DMS79 (cell line): ENCODE data around the gene DIS3L2.

Experiments
- DNase-seq: peaks from one replicate; lab custom pipeline; 2025; lab: John Stamatoyannopoulos, UW

DIS3L2 gene

DNA sequence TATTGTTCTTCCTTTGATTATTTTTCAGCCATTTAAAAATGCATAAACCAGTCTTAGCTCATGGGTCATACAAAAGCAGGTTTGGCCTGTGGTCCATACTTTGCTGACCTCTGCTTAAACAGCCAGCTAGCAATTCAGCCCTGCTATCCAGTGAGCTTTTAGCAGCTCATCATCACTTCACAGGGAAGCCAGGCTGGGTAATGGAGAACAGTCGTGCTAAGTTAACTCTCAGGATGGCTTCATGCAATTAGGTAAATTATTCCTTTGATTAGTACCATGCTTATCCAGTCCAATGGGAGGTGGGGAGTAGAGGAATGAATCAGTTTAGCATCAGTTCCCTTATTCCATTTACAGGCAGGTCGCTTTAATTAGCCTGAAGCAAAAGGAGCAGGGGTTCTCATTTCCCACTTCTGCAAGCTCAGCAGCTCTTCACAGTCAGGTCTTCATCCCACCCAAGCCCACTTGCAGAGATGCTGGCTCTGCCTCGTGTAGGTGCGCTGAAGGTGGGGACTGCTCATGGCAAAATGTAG, 307.2 kb downstream of the DIS3L2 start:
- no peak for DNase-seq

DNA sequence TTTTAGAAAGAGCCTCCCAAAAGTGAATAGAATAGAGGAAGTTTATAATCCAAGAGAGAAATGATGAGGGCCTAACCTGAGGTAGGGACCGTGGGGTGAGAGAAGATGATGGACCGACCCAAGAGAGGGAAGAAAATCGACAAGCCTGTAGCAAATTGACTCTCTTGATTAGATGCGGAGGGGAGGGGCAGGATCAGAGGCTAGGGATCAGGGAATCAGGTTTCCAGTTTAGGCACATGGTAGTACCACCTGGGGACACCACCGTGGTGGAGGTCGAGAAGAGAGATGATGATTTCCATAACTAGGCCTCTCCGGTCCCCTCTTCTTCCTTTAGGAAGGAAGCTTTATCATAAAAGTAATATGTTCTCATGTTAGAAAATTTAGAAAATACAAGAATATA, 308.4 kb downstream of the DIS3L2 start:
- no peak for DNase-seq

DNA sequence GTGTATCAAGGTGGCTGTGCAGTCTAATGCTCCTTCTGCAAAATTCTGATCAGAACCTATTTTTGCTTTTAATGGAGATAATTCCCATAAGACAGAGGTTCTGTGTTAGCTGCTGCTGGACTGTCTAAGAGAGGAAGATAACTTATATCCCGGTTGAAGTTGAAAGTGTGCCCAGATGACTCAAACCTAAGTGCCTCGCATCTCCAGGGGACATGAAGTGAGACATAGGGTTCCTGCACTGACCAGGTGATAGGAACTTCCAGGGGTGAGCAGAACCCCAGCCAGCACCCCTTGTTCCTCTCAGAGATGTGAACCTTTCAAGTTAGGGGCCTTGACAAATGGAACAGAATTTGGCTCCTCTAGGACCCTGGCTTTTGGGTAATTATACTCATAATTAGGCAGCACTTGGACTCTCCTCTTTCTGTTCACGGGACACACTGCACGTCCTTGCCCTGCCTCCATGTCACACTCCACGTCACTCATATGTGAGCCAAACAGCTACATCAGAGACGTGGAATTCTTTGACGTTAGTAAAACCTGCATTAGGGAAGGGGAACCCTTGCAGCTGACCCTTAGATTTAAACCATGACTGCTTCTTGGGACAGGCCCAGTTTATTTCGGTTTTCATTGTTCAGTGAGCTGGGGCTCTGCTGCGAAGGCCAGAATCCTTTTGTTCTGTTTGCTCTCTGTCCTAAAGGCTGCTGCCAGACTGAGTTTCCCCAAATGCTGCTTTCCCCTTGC, 312.6 kb downstream of the DIS3L2 start:
- DNase-seq = no peak

DNA sequence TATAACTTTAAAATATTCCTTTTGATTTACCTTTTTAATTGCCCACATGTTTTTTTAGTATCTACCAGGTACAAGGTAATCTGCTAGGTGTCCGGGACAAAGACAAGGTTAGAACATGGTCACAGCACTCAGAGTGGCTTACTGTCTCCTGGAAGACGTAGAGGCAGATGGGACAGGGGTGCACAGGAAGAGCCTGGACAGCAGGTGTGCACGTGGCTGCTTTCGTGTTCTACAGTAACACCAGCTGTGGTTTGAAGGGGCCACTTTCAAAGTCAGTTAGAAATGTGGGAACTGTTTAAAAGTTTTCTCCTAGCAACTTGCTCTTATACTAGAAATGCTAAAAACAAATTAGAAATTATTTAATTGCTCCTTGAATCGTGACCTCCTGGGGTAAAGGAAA, 314.2 kb downstream of the DIS3L2 start:
- DNase-seq = no peak

DNA sequence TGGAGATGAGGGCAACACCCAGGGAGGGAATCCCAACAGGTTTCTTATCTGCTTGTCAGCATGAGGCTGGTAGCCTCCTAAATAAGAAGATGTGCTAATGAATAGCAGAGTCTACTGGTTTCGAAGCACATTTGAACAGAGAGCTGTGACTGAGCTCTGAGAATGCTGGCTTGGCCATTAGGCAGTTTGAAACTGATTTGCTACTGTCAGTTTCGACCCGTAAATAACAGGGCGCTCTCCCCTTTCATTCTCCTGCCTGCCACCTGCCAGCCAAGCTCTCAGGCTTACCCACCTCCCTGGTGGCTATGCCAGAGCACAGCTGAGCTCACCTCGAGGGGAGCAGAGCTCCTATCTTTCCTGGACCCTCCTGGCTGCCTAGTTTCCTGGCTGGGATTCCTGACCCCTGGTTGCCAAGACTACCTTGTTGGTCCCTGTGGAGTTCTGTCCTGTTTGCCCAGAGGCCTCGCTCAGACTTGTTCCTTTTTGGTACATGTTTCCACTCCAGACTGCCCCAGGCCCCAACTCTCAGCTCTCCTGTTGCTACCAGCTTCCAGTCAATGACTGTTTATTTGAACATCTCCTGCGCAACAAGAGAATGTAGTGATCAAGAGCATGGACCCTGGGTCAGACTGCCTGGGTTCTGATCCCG, 314.7 kb downstream of the DIS3L2 start:
- no peak for DNase-seq

DNA sequence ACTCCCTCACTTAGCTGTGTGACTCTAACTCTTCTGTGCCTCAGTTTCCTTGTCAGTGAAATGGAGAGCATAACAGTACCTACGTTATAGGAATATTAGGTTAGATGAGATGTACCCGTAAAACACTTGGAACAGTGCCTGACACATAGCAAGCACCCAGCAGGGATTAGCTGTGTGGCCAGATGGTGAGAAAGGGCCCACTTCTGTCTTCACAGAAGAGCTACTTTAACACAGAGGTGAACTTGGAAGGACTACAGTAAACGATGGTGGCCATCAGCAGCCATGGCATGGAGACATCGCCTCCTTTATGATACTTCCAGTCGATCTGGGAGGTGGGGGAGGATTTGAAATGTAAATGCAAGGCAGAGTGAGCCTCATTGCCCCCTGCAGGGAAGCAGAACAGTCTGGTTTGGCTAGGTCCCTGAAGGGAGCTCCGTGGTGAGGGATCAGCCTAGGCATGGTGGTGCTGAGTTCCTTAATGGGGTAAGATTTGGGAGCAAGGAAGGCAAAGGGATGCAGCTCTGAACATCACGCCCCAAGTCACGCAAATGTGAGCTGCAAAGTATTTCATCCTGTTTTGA, 315.3 kb downstream of the DIS3L2 start:
- DNase-seq = peak; percentile 40

DNA sequence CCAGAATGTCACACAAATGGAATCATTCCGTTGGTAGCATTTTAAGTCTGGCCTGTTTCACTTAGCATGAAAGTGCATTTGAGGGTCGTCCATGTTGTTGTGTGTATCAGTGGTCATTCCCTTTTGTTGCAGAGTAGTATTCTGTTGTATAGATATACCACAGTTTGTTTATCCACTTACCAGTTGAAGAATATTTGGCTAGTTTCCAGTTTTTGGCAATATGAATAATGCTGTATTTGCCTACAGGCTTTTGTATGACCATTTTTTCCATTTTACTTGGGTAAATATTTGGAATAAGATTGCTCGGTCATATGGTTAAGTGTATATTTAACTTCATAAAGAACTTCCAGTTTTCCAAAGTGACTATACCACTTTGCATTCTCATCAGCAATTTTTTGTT, 317.0 kb downstream of the DIS3L2 start:
- no peak for DNase-seq

DNA sequence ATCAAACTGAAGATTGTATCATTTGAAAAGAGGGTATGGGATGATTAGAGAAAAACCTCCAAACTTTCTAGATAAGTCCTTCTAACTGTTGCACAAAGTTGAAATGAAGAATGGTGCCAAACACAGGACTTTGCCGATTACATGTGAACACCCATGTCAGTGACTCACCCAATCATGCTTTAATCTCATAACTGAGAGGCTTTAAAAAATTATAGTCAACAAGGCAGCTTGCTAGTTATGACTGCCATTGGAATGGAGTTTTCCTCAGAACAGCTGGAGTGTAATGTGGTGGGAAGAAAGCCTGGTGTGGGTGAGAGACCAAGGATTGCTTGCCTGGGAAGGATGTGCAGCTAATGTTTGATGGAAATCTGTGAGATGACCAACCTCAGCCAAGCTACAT, 318.8 kb downstream of the DIS3L2 start:
- no peak for DNase-seq

DNA sequence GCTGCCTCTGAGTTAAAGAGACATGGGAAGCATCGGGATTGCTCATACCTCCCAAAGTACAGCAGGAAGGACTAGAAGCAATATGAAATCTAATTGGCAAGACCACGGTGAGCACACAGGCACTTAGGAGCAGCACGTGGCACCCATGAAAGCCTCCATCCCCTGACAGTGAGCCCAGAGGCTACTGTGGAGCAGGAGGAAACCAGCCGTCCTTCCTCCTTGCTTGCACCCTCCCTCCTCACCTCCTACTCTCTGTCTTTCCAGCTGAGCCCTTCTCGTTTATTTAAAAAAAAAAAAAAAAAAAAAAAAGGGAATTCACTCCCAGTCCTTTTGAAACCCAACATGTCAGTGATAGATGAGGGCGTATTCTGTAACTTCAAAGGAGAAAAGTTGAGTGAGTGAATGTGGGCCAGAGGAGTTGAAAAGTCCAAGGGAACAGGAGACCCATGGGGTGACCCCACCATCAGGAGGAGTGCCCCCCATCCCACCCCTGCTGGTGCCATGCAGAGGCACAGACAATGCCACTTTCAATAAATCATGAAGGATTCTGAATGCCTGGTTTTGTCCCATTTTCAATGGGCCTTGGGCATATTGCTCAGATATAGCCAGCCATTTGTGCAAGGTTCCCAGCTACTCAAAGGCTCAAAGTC, 320.5 kb downstream of the DIS3L2 start:
- no peak for DNase-seq

DNA sequence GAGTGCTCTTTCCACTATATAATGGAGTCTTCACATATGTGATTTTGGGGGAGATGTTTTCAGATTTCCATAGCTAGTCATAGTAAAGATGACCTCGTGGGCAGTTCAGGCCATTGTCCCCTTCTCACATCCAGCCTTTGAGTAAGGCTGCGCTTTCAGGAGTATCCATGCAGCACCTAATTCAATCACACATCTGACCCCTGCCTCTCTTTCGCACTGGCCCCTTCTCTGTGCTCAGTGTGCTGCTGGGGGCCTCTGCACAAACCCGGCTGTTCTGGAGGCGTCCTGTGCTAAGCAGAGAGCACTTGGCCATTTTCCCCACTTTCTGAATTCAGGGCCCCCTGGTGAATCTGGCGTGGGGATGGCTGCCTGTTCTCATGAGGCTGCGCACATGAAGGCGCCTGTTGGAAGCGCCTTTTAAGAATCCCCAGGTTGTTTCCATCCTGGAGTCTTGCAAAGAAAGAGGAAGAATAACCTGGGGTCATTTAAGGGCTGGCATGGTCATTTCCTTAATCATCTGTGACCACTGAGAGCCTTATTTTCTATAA, 321.1 kb downstream of the DIS3L2 start:
- no peak for DNase-seq

DNA sequence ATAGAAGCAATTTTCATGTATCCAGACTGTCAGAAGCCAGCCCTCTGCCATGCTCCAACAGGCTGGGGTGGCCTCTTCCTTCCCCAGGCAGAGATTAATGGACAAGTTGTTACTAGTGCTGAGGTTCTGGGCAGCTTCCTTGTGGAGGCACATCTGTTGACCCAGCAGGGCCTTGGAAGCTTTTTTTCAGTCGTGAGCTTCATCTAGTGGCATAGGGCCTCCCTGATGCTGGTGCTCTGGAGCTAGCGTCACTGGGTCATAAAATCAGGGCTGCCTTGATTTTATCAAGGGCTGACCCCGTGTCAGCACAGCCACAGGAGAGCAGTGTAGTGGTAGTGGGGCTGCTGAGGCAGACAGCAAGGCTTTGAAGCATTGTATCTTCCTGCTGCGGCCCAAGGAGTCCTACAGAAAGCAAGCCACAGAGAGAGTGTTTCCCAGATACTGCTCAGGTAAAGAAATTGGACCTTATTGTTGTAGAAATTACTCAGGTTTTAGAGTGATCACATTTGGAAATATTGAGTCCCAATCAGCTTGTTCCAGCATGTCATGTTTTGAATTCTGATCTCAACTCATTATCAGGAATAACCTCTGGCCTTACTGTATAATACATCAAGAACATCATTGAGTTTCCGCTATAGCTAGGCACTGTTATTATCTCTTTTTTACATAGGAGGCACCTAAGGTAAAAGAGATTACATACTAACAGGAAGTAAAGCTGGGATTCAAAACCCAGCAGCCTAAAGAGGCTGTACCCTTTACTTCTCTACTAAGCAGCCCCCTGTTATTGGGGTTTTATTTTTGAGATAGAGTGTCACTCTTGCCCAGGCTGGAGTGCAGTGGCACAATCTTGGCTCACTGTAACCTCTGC, 324.7 kb downstream of the DIS3L2 start:
- no peak for DNase-seq

DNA sequence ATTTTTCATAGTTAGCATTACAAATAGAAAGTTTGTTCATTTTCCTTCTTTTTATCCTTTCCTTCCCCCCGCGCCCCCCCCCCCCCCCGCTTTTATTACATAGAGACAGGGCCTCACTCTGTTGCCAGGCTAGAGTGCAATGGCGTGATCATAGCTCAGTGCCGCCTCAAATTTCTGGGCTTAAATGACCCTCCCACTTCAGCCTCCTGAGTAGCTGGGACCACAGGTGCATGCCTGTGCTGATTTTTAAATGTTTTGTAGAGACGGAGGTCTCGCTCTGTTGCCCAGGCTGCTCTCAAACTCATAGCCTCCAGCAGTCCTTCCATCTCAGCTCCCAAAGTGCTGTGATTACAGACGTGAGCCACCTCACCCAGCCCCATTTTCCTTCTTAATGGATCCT, 325.8 kb downstream of the DIS3L2 start:
- DNase-seq = peak; percentile 74

DNA sequence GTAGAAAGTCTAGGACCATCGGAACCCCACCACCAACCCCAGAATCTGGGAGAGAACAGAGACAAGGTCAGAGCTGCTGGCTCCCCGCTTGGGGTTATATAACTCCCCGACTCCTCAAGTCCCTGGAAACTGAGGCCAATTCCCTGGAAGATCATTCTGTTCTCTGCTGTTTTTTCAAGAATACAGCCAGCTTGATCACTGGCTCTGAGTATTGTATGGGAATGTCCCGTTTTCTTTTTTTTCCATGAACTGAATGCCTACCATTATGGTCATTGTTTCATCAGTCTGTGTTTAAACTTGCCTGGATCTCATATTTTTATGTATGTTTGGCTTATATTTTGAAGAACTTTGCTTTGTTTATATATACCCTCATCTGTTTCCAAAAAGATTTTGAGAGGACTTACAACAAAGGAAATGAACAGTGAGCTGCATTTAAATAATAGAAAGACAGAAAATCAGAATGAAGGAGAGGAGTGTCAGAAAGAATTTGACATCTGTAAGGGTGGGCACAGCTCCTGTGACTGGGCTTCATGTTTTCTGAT, 327.0 kb downstream of the DIS3L2 start:
- no peak for DNase-seq

DNA sequence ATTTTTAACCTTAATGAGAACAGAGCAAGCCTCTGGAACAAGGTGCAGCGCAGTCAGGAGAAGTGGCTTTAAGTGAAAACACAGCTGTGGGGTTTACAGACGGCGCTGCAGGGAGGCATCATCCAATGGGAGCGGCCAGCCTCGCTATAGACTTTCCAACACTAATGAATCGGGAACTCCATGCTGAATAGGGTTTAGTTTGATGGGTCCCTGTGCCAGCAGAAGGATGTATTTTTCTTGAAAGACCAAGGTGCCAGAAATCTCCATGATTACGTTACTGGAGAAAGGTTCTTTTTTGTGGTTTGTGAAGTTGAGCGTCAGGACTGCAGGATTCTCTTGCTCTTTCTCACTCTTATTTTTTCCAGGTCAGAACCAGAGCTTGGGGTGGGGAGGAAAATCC, 329.2 kb downstream of the DIS3L2 start:
- no peak for DNase-seq

DNA sequence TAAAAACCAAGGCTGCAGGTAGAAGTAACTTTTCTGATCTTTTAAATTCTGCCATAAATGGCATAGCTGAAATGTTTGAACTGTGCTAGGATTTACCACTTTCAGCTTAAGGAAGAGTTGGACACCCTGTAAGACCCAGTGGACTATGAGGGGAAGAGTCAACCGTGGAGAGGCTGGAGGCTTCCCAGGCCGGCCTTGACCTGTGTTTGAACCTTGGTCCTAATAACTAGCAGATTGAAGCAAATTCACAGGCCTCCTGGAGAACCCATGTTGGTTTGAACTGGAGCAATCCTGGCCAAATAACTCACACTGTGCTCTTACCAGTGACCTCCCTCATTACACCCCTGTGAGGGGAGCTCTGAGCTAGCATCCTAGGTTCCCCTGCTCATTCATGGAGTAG, 329.8 kb downstream of the DIS3L2 start:
- no peak for DNase-seq

DNA sequence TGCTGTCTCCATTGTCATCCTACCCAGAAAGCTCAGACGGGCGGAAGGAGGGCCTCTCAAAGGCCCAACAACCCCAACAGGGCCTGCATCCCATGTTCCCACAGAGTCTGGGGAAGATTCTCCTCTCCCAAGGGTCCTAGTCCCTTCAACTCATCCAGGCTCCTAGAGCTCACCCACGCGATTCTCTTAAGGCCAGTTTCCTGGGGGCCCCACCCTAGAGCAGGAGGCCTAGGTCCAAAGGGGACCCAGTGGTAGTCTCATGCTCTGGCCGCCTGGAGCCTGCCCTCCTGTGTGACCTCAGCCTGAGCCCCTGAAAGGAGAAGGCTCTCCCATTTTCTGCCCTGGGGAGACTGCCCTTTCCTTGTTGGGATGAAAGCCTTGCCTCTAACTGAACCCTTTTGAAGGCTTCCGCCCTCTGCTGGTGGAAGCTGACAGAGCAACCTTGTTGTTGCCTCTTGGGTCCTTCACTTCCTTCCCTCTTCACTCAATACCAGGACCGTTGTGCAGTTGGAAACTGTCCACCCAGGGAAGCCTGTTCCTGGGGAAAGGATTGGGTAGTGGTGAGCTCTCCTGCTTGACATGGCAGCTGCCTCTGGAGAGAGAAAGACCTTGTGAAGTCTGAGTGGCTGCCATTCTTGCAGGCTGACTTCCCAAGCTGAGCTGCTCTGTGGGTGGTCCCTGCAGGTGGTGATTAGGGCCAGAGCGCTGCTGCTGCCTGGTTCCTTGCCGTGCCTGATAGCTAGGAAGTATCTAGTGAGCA, 331.1 kb downstream of the DIS3L2 start:
- peak; percentile 20 for DNase-seq

DNA sequence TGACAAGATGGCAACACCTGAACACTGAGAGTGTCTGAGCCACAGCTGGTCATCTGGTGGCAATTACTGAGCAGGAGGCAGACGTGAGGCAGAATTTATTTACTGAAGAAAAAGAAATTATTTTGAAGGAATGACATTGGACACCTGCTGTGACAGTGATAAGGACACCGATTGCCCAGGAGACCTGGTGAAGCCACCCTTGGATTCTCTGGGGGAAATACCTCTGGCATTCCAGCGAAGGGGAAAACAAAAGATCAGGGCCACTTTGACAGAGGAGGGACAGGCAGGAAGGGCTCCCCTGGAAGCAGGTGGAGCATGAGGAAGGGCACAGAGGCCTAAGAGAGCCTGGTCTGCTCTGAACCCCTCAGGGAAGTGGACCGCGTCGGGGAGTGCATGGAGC, 331.7 kb downstream of the DIS3L2 start:
- DNase-seq = no peak

DNA sequence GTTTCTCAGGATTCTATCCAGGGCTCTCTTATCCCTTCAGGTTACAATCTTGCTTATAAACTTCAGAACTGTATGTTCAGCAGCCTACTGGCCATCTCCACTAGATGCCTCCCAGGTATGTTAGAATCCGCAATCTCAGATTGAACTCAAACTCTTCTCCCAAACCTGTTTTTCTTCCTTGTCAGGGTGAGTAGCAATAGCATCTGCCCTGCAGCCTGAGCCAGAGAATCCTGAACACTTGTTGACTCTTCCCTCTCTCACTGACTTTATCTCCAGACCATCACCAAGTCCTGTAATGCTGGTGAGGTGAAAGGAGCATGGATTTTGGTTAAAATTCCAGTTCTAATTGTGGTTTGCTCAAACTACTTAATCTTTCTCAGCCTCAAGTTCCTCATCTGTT, 334.5 kb downstream of the DIS3L2 start:
- DNase-seq = no peak

DNA sequence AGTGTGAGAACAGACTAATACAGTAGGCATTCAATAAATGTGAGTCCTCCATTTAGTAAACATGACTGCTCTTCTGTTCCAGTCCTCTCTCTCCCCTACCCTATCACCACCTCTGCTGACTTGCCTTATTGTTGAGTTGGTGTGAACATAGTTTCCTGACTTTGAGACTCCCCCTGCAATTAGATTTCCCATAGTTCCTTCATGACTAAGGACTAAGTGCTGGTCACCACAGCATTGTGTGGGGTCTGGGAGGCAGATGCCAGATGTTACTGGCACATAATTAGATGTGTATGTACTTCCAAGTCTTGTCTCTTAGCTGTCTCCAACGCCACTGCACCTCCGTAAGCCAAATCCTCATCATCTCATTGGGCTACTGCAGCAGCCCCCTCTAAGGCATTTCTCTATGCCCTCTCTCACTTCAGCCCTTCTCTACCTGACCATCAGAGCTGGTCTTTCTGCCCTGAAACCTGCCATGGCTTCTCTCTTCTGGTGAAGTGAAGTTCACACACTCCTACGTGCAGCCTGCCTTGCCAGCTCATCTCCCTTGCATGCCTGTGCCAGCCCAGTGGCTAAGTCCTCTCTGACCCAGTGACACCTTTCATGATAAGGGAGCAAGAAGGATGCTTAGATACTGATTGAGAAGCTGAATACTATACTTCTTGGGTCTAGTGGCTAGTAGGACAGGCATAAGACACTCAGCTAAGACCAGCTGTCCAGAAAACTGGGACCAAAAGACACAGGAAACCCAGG, 335.4 kb downstream of the DIS3L2 start:
- DNase-seq = no peak

DNA sequence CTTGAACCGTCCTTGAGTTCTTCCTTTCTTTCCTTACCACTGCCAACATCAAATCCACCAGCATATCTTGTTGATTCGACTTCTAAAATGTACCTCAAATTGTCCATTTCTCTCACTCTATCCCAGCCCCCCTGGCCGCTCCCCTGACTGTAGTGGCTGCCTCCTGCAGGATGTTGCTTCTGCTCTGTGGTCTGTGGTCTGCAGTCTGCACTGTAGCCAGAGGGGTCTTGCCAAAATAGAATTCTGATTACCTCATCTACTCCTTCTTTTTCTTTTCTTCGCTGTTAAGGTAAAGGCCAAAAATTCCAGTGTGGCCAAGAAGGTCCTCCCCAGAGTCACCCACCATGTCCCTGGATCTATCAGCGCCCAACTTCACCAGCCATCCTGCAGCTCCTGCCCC, 337.6 kb downstream of the DIS3L2 start:
- DNase-seq = no peak
